Mesendoderm (in vitro differentiated cells): ENCODE data around the gene RPS6KA5.

Source experiments
- DNase-seq: peaks from one replicate; pipeline ENCODE4 v3.0.0; 2013
- H2AK5ac ChIP-seq: 2 replicates; pipeline ENCODE4 v1.6.1; 2013; ENCODE audit warnings: low read length, inconsistent platforms
- H2BK120ac ChIP-seq: 2 replicates; pipeline ENCODE4 v1.6.1; 2013; ENCODE audit warnings: low read depth, mild to moderate bottlenecking, low read length, moderate library complexity, mixed read lengths
- H2BK15ac ChIP-seq: replicated peaks from 2 replicates; pipeline ENCODE4 v1.6.1; 2013; ENCODE audit warnings: low read depth, mild to moderate bottlenecking, moderate library complexity
- H2BK5ac ChIP-seq: 2 replicates; pipeline ENCODE4 v1.6.1; 2013; ENCODE audit warnings: low read length, inconsistent platforms
- H3K18ac ChIP-seq: 2 replicates; pipeline ENCODE4 v1.6.1; 2013; ENCODE audit warnings: mild to moderate bottlenecking, low read length, mixed read lengths
- H3K23ac ChIP-seq: one replicate; pipeline ENCODE4 v1.6.1; 2013; ENCODE audit warnings: low read length
- H3K27ac ChIP-seq: 2 replicates; pipeline ENCODE4 v1.5.1; 2013; ENCODE audit warnings: low read depth, mild to moderate bottlenecking, inconsistent platforms, low read length, moderate library complexity
- H3K27me3 ChIP-seq: 2 replicates; pipeline ENCODE4 v1.6.1; 2013; ENCODE audit warnings: low read length, control low read depth, mild to moderate bottlenecking, inconsistent platforms; ENCODE audit not compliant: insufficient read depth, poor library complexity
- H3K36me3 ChIP-seq: 2 replicates; pipeline ENCODE4 v1.6.1; 2013; ENCODE audit warnings: low read length, inconsistent platforms; ENCODE audit not compliant: control insufficient read depth, insufficient read depth
- H3K4ac ChIP-seq: one replicate; pipeline ENCODE4 v1.6.1; 2013; ENCODE audit warnings: low read depth, mild to moderate bottlenecking, low read length, moderate library complexity
- H3K4me1 ChIP-seq: 2 replicates; pipeline ENCODE4 v1.6.1; 2013; ENCODE audit warnings: low read depth, low read length, inconsistent platforms; ENCODE audit not compliant: control insufficient read depth
- H3K4me2 ChIP-seq: 2 replicates; pipeline ENCODE4 v1.6.1; 2013; ENCODE audit warnings: low read length
- H3K4me3 ChIP-seq: 2 replicates; pipeline ENCODE4 v1.5.1; 2013; ENCODE audit warnings: mild to moderate bottlenecking, low read length
- H3K56ac ChIP-seq: one replicate; pipeline ENCODE4 v1.6.1; 2013; ENCODE audit warnings: low read length
- H3K79me1 ChIP-seq: 2 replicates; pipeline ENCODE4 v1.6.1; 2013; ENCODE audit warnings: low read length, inconsistent platforms
- H3K79me2 ChIP-seq: 2 replicates; pipeline ENCODE4 v1.6.1; 2013; ENCODE audit warnings: mild to moderate bottlenecking, low read length; ENCODE audit not compliant: control insufficient read depth, insufficient read depth
- H3K9ac ChIP-seq: 2 replicates; pipeline ENCODE4 v1.6.1; 2013; ENCODE audit warnings: low read length, inconsistent platforms
- H4K5ac ChIP-seq: one replicate; pipeline ENCODE4 v1.6.1; 2013; ENCODE audit warnings: low read length
- H4K8ac ChIP-seq: one replicate; pipeline ENCODE4 v1.6.1; 2013; ENCODE audit warnings: low read depth, mild to moderate bottlenecking, control low read depth, low read length, moderate library complexity
- WGBS: extraction: QIAGEN DNeasy Blood & Tissue Kit; methylation state at CpG from one replicate; pipeline ENCODE4 v1.1.7; 2013; ENCODE audit warnings: low lambda C conversion rate, missing lambda C conversion rate; ENCODE audit not compliant: insufficient coverage; ENCODE audit errors: extremely low coverage; 5-methylcytosine and 5-hydroxymethylcytosine counted together

RPS6KA5 gene

GRCh38 chr14:91078095-91078737 lies 17.8 kb upstream of the RPS6KA5 start:
- no peak overlapping the region for H2BK5ac ChIP-seq
- H3K79me2 ChIP-seq = no peaks in the 10 kb centered on the region
- no peak overlapping the region for H3K18ac ChIP-seq
- no peak overlapping the region for H2AK5ac ChIP-seq
- no peak overlapping the region for H3K56ac ChIP-seq
- no peak overlapping the region for H3K4me3 ChIP-seq
- H3K36me3 ChIP-seq = no peaks in the 10 kb centered on the region
- WGBS = no CpG with 5 or more reads among the region's 9 CpGs
- no peak for DNase-seq
- no peak overlapping the region for H3K27ac ChIP-seq
- H2BK15ac ChIP-seq = no peak overlapping the region
- no peak overlapping the region for H4K5ac ChIP-seq
- H3K27me3 ChIP-seq = no peaks in the 10 kb centered on the region
- no peak overlapping the region for H3K9ac ChIP-seq
- H3K79me1 ChIP-seq = no peaks in the 10 kb centered on the region
- H3K4me1 ChIP-seq = no peaks in the 10 kb centered on the region
- no peak overlapping the region for H4K8ac ChIP-seq
- no peak overlapping the region for H3K4me2 ChIP-seq
- H3K4ac ChIP-seq = no peak overlapping the region
- no peak overlapping the region for H3K23ac ChIP-seq
- H2BK120ac ChIP-seq = no peak overlapping the region

GRCh38 chr14:91075553-91075952 lies 15.1 kb upstream of the RPS6KA5 start:
- Histone ChIP-seq H4K8ac (no peak overlapping the region), H3K9ac (no peak overlapping the region), H4K5ac (no peak overlapping the region), H3K4ac (no peak overlapping the region), H3K79me1 (no peaks in the 10 kb centered on the region), H3K56ac (no peak overlapping the region), H2BK120ac (no peak overlapping the region), H3K4me3 (no peak overlapping the region), H3K4me1 (no peaks in the 10 kb centered on the region), H3K27me3 (no peaks in the 10 kb centered on the region), H3K23ac (no peak overlapping the region), H3K4me2 (no peak overlapping the region), H3K79me2 (no peaks in the 10 kb centered on the region), H3K18ac (no peak overlapping the region), H2BK15ac (no peak overlapping the region), H3K27ac (no peak overlapping the region), H2BK5ac (no peak overlapping the region), H2AK5ac (no peak overlapping the region), H3K36me3 (no peaks in the 10 kb centered on the region)
- DNase-seq = no peak
- no CpG with 5 or more reads among the region's 5 CpGs for WGBS

- no peaks in the 10 kb centered on the region for H3K4me1 ChIP-seq
- H3K4ac ChIP-seq = no peak overlapping the region
- H3K9ac ChIP-seq = no peak overlapping the region
- H3K27me3 ChIP-seq = no peaks in the 10 kb centered on the region
- H2BK120ac ChIP-seq = no peak overlapping the region
- H2AK5ac ChIP-seq = no peak overlapping the region
- H4K8ac ChIP-seq = no peak overlapping the region
- H3K79me2 ChIP-seq = no peaks in the 10 kb centered on the region
- H3K4me3 ChIP-seq = no peak overlapping the region
- H3K27ac ChIP-seq = no peak overlapping the region
- DNase-seq = no peak
- H3K4me2 ChIP-seq = no peak overlapping the region
- H3K18ac ChIP-seq = no peak overlapping the region
- H2BK5ac ChIP-seq = no peak overlapping the region
- no peaks in the 10 kb centered on the region for H3K36me3 ChIP-seq
- no peaks in the 10 kb centered on the region for H3K79me1 ChIP-seq
- no peak overlapping the region for H3K56ac ChIP-seq
- H4K5ac ChIP-seq = no peak overlapping the region
- no peak overlapping the region for H3K23ac ChIP-seq
- H2BK15ac ChIP-seq = no peak overlapping the region
Measured at GRCh38 chr14:91070572-91070971, 10.1 kb upstream of the RPS6KA5 start.

- Histone ChIP-seq H3K4me2 (no peak overlapping the region), H3K18ac (no peak overlapping the region), H3K27me3 (no peaks in the 10 kb centered on the region), H4K5ac (no peak overlapping the region), H3K4me1 (no peaks in the 10 kb centered on the region), H3K56ac (no peak overlapping the region), H2BK120ac (no peak overlapping the region), H3K79me1 (no peaks in the 10 kb centered on the region), H3K9ac (no peak overlapping the region), H2BK15ac (no peak overlapping the region), H3K27ac (no peak overlapping the region), H3K4me3 (no peak overlapping the region), H3K79me2 (no peaks in the 10 kb centered on the region), H3K23ac (no peak overlapping the region), H2BK5ac (no peak overlapping the region), H3K36me3 (no peaks in the 10 kb centered on the region), H2AK5ac (no peak overlapping the region), H4K8ac (no peak overlapping the region), H3K4ac (no peak overlapping the region)
- no CpG with 5 or more reads among the region's 2 CpGs for WGBS
- DNase-seq = no peak
Measured at GRCh38 chr14:91068642-91069041, 8.2 kb upstream of the RPS6KA5 start.

GRCh38 chr14:91067186-91067585 lies 6.7 kb upstream of the RPS6KA5 start:
- Histone ChIP-seq H2BK15ac (no peak overlapping the region), H4K5ac (no peak overlapping the region), H3K79me1 (no peaks in the 10 kb centered on the region), H3K4me1 (no peaks in the 10 kb centered on the region), H3K27me3 (no peaks in the 10 kb centered on the region), H3K56ac (no peak overlapping the region), H3K23ac (no peak overlapping the region), H3K9ac (no peak overlapping the region), H2BK120ac (no peak overlapping the region), H2BK5ac (no peak overlapping the region), H3K79me2 (no peaks in the 10 kb centered on the region), H4K8ac (no peak overlapping the region), H3K4me3 (no peak overlapping the region), H3K4me2 (no peak overlapping the region), H2AK5ac (no peak overlapping the region), H3K36me3 (no peaks in the 10 kb centered on the region), H3K27ac (no peak overlapping the region), H3K18ac (no peak overlapping the region), H3K4ac (no peak overlapping the region)
- no CpG with 5 or more reads among the region's 1 CpG for WGBS
- DNase-seq = no peak

GRCh38 chr14:91065266-91065665 lies 4.8 kb upstream of the RPS6KA5 start:
- no CpG with 5 or more reads among the region's 3 CpGs for WGBS
- H2BK120ac ChIP-seq = no peak overlapping the region
- no peak overlapping the region for H3K4me2 ChIP-seq
- no peak for DNase-seq
- no peaks in the 10 kb centered on the region for H3K79me2 ChIP-seq
- H2BK5ac ChIP-seq = no peak overlapping the region
- no peak overlapping the region for H3K4ac ChIP-seq
- no peak overlapping the region for H2AK5ac ChIP-seq
- no peak overlapping the region for H4K8ac ChIP-seq
- H3K27me3 ChIP-seq = no peaks in the 10 kb centered on the region
- no peak overlapping the region for H2BK15ac ChIP-seq
- H3K4me1 ChIP-seq = peaks cover 5% of the 10 kb centered on the region
- H3K23ac ChIP-seq = no peak overlapping the region
- H3K4me3 ChIP-seq = no peak overlapping the region
- H3K56ac ChIP-seq = no peak overlapping the region
- H3K27ac ChIP-seq = no peak overlapping the region
- no peak overlapping the region for H3K9ac ChIP-seq
- H4K5ac ChIP-seq = no peak overlapping the region
- no peaks in the 10 kb centered on the region for H3K79me1 ChIP-seq
- no peak overlapping the region for H3K18ac ChIP-seq
- no peaks in the 10 kb centered on the region for H3K36me3 ChIP-seq
